ENCODE measurements around the gene NAT10.

- TF ChIP-seq POLR2AphosphoS5 (IDR thresholded peaks at IDR 0.05; ENCODE audit: borderline replicate concordance, low read depth, low read length) (no peak), EZH2 (IDR thresholded peaks at IDR 0.05) (no peak), FOXP2 (optimal IDR thresholded peaks at IDR 0.05; ENCODE audit: control extremely low read depth, extremely low read length, insufficient read depth) (no peak)
Measured at GRCh38 chr11:34104680-34105078, 750 bp upstream of the NAT10 start.

All from SK-N-MC (cell line).